SIG-M5 (cell line): ENCODE measurements around the gene TNFSF4.
A peak's percentile ranks its signal among the peaks of the same experiment; 100 is the strongest.
"Not testable (repeated sequence)": the region's sequence is repeated elsewhere in the genome, so short reads cannot be mapped to it uniquely, and the experiment has no call there.

Source experiments
- DNase-seq: peaks from one replicate; lab custom pipeline; 2025; lab: John Stamatoyannopoulos, UW

TNFSF4 gene

DNA sequence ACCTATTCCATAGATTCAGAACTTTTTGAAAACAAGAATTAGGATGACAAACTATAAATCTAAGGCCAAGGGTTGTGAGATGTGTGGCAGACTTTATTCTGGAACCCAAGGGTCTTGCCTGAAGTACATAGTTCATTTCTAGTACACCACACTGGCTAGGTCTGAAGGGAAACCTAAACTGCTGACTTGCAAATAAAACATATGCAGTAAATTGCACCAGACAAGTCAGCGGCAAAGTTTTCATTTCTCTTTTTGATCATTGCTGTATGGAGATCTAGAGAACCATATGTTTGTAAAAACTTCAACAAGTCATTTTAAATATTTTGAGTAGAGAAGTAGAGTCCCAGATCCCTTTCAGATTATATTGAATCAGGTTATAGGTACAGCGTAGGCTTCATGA, 43.9 kb downstream of the TNFSF4 start:
- DNase-seq: no peak

DNA sequence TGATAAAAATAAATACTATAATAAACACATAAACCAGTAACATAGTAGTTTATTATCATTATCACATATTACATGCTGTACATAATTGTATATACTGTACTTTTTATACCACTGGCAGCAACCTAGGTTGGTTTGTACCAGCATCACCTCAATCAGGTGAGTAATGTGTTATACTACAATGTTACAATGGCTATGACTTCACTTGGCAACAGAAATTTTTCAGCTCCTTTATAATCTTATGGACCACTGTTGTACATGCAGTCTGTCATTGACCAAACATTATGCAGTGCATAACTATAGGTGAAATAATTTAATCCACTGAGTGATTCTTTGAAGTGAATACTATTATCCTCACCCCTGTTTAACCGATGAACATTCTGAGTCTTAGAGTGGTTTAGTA, 44.5 kb downstream of the TNFSF4 start:
- DNase-seq: no peak

DNA sequence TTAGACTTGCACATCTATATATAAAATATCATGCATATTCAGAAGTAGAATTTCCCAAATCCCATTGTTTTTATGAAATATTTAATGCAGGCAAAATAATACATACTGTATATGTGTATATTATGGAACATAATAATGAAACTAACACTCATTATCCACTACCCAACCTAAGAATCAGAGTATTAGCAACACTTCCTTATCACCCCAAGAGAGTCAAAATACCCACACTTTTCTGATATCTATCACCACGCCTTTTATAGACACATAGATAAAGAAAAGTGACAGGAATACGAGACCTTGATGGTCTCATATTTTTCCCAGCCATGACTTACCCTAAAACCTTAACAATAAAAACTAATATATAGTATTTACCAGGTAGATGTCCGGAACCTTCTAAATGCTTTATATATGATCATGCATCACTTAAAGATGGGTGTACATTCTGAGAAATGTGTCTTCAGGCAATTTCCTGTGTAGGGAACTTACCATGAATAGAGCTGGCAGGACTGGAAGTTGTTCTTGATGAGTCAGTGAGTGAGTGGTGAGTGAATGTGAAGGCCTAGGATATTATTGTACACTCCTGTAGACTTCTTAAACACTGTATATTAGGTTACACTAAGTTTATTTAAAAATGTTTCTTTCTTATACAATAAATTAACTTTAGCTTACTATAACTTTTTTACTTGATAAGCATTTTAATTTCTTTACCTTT, 45.5 kb downstream of the TNFSF4 start:
- no peak for DNase-seq

DNA sequence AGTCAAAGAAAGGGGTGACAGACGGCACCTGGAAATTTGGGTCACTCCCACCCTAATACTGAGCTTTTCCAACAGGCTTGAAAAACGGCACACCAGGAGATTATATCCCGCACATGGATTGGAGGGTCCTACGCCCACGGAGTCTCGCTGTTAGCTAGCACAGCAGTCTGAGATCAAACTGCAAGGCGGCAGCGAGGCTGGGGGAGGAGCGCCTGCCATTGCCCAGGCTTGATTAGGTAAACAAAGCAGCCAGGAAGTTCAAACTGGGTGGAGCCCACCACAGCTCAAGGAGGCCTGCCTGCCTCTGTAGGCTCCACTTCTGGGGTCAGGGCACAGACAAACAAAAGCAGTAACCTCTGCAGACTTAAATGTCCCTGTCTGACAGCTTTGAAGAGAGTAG, 53.2 kb downstream of the TNFSF4 start:
- DNase-seq: not testable (repeated sequence)

DNA sequence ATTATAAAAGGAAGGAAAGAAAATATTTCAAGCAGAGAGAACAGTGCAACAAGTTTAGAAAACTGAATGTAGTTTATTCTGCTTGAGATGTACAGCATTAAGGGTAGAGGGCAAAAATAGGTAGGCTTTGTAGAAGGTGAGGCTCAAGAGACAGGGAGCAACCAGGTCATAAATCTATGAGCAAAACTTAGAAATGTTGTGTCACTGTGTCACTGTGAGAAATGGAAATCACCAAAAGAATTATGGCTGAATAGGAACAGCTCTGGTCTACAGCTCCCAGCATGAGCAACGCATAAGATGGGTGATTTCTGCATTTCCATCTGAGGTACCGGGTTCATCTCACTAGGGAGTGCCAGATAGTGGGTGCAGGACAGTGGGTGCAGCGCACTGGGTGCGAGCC, 53.6 kb downstream of the TNFSF4 start:
- DNase-seq: no peak

DNA sequence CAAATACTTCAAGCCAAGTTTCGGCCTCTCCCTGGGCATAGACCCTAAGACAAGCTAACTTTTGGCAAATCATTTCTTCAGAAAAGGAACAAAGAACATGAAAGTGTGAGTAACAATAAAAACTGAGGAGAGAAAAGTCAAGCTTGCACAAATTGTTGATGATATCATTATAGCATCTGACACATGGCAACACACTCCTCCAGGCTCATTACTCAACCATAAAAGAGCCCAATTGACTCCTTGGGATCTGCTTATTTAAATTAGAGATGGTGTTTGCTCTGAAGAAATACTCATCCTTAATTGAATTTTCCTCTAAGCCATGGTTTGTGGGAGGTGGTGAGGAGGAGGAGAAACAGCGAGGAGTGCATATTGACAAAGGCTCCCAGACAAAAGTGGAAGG, 54.5 kb downstream of the TNFSF4 start:
- no peak for DNase-seq

DNA sequence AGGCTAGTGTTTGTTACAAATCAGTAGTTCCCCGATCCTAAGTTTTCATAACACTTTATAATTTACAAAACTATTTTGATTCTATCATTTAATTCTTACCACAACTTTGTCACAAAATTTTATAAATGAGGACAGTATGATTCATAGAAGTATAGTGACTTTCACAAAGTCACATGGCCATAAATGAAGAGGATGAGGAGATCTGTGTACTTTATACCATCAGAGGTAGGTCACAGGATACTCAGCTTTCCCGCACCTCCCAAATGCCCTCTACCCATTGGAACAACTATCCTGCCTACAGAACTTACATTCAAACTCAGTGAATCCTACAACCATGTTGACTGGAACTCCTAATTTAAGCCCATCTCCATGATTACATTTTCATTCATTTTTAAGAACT, 56.3 kb downstream of the TNFSF4 start:
- DNase-seq: no peak

DNA sequence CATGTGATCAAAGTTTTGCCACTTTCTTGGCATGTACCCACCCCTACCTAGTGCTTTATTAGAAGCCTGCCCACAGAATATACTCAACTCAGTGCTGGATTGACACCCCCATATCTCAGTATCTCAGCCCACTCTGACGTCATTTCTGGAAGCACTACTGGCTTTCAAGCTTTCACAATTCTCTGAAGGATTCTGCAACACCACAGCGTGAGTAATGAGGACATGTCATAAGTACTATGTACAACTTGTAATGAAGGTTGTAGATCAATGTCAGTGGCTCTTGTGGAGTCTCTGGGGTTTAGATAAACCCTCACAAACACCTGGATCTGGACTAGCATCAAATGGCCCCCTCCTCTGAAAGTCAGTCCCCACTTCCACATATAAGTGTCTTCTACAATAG, 57.2 kb downstream of the TNFSF4 start:
- peak; percentile 14 for DNase-seq

DNA sequence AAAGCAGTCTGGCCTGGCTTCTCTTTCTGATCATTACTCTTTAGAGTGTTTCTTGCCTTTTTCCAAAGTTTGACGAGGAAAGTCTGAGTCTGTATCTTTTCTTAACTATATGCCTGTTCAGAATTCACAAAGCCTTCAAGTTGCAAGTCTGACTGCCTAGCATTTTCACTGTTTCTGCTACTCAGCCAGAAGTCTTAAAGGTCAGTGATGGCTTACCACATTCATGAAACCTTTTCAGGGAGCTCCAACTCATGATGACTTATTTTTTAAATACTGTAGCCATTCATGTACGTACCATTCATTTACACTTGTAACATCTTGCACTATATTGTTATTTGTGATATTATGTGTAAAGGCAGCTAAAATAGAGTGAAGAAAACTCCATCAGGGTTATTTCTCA, 58.2 kb downstream of the TNFSF4 start:
- no peak for DNase-seq

DNA sequence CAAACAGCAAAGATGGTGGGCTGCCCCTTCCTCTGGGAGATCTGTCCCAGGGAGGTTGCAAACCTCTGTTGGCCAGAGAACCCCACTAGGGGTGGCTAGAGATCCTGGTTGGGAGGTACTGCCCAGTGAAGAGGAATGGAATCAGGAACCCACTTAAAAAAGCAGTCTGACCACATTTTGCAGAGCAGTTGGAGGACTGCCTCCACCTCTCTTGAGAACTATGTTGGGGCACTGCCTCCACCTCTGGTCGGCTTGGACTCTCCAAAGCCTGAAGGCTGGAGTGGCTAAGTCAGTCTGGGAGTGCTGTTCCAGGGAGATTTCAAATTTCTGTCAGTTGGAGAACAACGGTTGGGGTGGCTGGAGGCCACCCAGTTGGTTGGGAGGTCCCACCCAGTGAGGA, 58.6 kb downstream of the TNFSF4 start:
- DNase-seq: no peak

DNA sequence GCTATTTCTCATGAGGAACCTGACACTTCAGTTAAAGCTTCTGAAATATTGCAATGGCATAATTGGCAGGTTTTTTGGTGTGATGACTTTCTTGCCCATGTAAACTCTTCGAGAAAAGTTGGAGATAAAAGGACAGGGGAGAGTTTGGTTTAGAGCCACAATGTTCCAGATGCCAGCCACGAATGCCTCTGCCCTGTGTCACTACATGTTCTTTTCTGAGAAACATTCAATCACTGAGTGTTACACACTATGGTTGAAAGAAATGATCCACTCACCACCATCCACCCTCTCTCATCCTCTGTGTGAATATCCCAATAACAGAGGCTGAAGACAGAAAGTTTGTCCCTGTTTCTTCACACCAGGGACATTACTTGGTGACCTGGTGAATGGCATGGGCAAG, 66.4 kb downstream of the TNFSF4 start:
- DNase-seq: no peak

DNA sequence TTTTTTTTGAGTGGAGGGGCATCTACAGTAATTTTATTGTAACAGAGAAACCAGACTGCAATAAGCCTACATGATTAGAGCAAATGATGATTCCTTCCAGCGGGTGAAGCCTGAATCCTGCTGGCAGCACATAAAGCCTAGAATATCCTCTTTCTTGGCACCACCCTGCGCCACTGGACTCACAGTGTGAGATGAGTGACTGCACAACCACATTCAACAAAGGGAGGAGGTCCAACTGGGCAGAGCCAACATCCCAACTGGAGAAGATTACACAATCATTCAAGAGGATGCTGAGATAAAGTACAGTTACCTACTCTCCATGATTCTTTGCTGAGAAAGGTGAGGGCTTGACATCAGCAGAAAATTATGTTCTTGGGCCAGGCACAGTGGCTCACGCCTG, 67.4 kb downstream of the TNFSF4 start:
- no peak for DNase-seq

DNA sequence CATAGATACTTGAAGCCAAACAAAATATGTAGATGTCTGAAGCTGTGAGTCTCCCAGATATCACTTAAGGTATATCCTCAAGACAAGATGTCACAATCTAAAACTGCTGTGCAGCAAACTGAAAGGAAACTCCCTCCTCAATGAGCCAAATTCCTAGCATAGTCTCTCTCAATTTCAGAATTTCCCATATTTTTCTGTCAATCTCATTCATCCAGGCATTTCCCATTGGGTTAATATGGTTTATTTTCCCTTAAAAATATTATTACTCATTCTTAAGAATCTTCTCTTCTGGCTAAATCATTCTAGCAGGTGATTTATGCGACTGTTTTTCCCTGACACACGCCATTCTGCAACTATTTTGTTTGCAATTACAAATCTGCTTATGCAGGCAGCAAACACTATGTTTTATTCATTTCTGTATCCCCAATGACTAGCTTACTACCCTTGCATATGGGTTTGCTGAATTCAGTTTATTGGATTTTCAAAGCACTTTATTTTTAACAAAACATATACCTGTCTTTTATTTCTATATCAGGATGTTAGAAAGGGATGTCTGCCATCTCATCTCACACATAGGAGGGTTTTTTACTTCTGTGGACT, 69.9 kb downstream of the TNFSF4 start:
- DNase-seq: no peak

DNA sequence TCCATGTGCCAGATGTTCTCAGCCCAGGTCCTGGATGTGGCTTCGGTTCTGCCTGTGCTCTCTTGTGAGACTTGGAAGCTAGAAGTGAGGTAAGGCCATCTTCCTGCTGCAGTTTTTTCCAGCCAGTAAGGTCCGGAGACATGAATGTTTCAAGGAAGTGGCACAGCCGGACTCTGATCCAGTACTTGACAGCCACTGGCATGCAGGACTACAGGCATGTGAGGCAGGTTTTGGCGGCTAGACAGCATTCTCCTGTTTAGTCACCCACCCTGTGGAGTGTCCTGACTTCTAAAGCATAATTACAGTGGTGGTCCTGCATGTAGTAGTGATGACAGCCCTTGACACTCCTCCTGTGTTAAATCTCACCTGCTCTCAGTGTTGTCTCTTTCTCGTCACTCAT, 72.3 kb downstream of the TNFSF4 start:
- no peak for DNase-seq

DNA sequence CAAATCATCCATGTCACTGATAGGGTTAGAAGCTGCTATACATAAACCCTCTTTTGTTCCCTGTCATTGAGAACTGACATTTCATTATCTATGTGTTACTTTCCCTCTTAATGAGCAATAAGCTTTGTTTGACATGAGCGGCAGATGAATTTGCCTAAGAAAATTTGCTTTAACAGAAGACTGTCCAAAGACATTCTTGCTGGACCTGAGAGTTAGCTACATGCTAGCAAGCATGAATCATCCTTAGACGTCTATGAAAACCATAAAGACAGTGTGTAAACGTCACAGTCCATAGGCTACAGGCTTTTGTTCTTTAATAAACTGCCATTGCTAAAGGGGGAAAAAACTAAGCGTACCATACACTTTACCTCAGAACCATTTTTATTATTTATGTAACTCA, 73.1 kb downstream of the TNFSF4 start:
- no peak for DNase-seq
